Neural cell (in vitro differentiated cells): ENCODE measurements around the gene PCLO.

Experiments used
- CTCF ChIP-seq: fragments of 450-650 bp; IDR thresholded peaks from 2 replicates; pipeline ENCODE4 v1.5.1; 2014; ENCODE audit warnings: antibody characterized with exemption, mild to moderate bottlenecking, moderate library complexity; ENCODE audit not compliant: poor library complexity, severe bottlenecking
- RAD21 ChIP-seq: fragments of 450-650 bp; conservative IDR thresholded peaks from 2 replicates; pipeline ENCODE4 v1.6.1; 2014; ENCODE audit warnings: antibody characterized with exemption, mild to moderate bottlenecking, moderate library complexity

GRCh38 chr7:82925331-82925730 lies 237.4 kb downstream of the PCLO start:
- TF ChIP-seq RAD21 (no peak), CTCF (no peak)
